Measurements from ENCODE around the gene HMG20A. TPM values are rescaled to one million over a fixed set of nuclear protein-coding genes. Genes with fewer than 3 reads are reported as not detected.

The HMG20A gene
- polyA plus RNA-seq, 1 donor from 2014 or later = 52.2 TPM

DNA sequence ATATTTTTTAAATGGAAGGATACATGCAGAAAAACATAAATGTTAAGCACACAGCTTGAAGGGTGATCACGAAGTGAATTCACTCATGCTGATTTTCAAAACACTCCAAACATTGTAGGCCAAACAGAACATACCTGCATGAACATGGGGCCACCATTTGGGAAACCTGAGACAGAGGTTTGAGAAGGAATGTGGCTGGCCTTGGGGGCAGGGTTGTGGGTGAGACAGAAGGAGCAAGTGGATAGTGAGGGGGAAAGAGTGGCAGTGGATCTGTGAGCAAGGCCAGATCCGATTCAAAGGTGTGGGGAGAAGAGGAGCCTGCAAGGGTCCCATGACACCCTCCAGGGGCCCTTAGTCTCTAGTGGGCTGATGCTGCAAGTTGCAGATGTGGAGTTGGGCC lies 94.9 kb downstream of the HMG20A start:
- no peak overlapping the region for H3K4me2 ChIP-seq (ENCODE audit: low read length)
- no peaks in the 10 kb centered on the region for H3K36me3 ChIP-seq (ENCODE audit: insufficient read depth, low read length)
- TF ChIP-seq TAF1 (IDR thresholded peaks at IDR 0.05; ENCODE audit: low read depth) = no peak
- TF ChIP-seq RAD21 (conservative IDR thresholded peaks at IDR 0.05) = no peak
- TF ChIP-seq MXI1 (conservative IDR thresholded peaks at IDR 0.05; ENCODE audit: poor library complexity, severe bottlenecking) = no peak
- TF ChIP-seq EZH2 (IDR thresholded peaks at IDR 0.05; ENCODE audit: borderline replicate concordance, insufficient read depth, low read length, poor library complexity, severe bottlenecking) = no peak
- TF ChIP-seq EP300 (conservative IDR thresholded peaks at IDR 0.05; ENCODE audit: poor library complexity, severe bottlenecking) = no peak
- TF ChIP-seq, protein P1, sequence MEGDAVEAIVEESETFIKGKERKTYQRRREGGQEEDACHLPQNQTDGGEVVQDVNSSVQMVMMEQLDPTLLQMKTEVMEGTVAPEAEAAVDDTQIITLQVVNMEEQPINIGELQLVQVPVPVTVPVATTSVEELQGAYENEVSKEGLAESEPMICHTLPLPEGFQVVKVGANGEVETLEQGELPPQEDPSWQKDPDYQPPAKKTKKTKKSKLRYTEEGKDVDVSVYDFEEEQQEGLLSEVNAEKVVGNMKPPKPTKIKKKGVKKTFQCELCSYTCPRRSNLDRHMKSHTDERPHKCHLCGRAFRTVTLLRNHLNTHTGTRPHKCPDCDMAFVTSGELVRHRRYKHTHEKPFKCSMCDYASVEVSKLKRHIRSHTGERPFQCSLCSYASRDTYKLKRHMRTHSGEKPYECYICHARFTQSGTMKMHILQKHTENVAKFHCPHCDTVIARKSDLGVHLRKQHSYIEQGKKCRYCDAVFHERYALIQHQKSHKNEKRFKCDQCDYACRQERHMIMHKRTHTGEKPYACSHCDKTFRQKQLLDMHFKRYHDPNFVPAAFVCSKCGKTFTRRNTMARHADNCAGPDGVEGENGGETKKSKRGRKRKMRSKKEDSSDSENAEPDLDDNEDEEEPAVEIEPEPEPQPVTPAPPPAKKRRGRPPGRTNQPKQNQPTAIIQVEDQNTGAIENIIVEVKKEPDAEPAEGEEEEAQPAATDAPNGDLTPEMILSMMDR (IDR thresholded peaks at IDR 0.05; ENCODE audit: poor library complexity, severe bottlenecking) = no peak
- no peak overlapping the region for H3K9ac ChIP-seq (ENCODE audit: low read length)
- H3K79me2 ChIP-seq (replicated peaks; ENCODE audit: insufficient read depth, low read length) = no peaks in the 10 kb centered on the region
- no peaks in the 10 kb centered on the region for H3K27me3 ChIP-seq (ENCODE audit: insufficient read depth, low read depth, low read length)
- no peak overlapping the region for H3K4me3 ChIP-seq (ENCODE audit: low read length)
- no peaks in the 10 kb centered on the region for H3K9me3 ChIP-seq (ENCODE audit: low read length)
- H3K27ac ChIP-seq (ENCODE audit: low read length) = no peak overlapping the region
- no peaks in the 10 kb centered on the region for H3F3A ChIP-seq (ENCODE audit: insufficient read depth, low read length, poor library complexity, severe bottlenecking)
- H3K9me2 ChIP-seq (ENCODE audit: insufficient read depth, low read length) = no peaks in the 10 kb centered on the region
- no peaks in the 10 kb centered on the region for H4K20me1 ChIP-seq (ENCODE audit: insufficient read depth)
- H2AFZ ChIP-seq (ENCODE audit: low read depth, low read length) = no peak overlapping the region

DNA sequence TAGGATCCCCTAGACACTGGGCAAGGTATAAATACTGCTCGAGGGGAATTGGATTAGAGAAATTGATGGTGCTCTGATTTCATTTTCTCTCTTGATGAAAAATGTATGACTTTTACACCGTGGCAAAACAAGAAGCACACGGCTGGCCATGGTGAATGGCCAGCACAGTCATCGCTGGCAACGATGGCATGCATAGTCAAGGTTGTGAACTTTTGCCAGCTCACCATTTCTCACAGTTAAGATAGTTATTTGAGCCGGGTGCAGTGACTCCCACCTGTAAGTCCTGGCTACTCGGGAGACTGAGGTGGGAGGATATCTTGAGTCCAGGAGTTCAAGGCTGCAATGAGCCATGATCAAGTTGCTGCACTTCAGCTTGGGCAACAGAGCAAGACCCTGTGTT lies 95.4 kb downstream of the HMG20A start:
- H2AFZ ChIP-seq (ENCODE audit: low read depth, low read length) = no peak overlapping the region
- no peaks in the 10 kb centered on the region for H3K36me3 ChIP-seq (ENCODE audit: insufficient read depth, low read length)
- H3K27ac ChIP-seq (ENCODE audit: low read length) = no peak overlapping the region

More for the DNA sequence above, 95.4 kb downstream of the HMG20A start:
- no peaks in the 10 kb centered on the region for H3F3A ChIP-seq (ENCODE audit: insufficient read depth, low read length, poor library complexity, severe bottlenecking)
- H3K9me2 ChIP-seq (ENCODE audit: insufficient read depth, low read length) = no peaks in the 10 kb centered on the region
- no peaks in the 10 kb centered on the region for H3K27me3 ChIP-seq (ENCODE audit: insufficient read depth, low read depth, low read length)
- no peaks in the 10 kb centered on the region for H3K79me2 ChIP-seq (replicated peaks; ENCODE audit: insufficient read depth, low read length)
- H4K20me1 ChIP-seq (ENCODE audit: insufficient read depth) = no peaks in the 10 kb centered on the region
- H3K4me2 ChIP-seq (ENCODE audit: low read length) = no peak overlapping the region
- TF ChIP-seq, protein P2, sequence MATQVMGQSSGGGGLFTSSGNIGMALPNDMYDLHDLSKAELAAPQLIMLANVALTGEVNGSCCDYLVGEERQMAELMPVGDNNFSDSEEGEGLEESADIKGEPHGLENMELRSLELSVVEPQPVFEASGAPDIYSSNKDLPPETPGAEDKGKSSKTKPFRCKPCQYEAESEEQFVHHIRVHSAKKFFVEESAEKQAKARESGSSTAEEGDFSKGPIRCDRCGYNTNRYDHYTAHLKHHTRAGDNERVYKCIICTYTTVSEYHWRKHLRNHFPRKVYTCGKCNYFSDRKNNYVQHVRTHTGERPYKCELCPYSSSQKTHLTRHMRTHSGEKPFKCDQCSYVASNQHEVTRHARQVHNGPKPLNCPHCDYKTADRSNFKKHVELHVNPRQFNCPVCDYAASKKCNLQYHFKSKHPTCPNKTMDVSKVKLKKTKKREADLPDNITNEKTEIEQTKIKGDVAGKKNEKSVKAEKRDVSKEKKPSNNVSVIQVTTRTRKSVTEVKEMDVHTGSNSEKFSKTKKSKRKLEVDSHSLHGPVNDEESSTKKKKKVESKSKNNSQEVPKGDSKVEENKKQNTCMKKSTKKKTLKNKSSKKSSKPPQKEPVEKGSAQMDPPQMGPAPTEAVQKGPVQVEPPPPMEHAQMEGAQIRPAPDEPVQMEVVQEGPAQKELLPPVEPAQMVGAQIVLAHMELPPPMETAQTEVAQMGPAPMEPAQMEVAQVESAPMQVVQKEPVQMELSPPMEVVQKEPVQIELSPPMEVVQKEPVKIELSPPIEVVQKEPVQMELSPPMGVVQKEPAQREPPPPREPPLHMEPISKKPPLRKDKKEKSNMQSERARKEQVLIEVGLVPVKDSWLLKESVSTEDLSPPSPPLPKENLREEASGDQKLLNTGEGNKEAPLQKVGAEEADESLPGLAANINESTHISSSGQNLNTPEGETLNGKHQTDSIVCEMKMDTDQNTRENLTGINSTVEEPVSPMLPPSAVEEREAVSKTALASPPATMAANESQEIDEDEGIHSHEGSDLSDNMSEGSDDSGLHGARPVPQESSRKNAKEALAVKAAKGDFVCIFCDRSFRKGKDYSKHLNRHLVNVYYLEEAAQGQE (IDR thresholded peaks at IDR 0.05; ENCODE audit: borderline replicate concordance) = no peak
- no peak for TF ChIP-seq EP300 (conservative IDR thresholded peaks at IDR 0.05; ENCODE audit: poor library complexity, severe bottlenecking)
- TF ChIP-seq POLR2AphosphoS5 (IDR thresholded peaks at IDR 0.05) = no peak
- TF ChIP-seq, protein P1 (IDR thresholded peaks at IDR 0.05; ENCODE audit: poor library complexity, severe bottlenecking) = no peak
- no peak for TF ChIP-seq SMC3 (conservative IDR thresholded peaks at IDR 0.05; ENCODE audit: poor library complexity)
- no peak for TF ChIP-seq RAD21 (conservative IDR thresholded peaks at IDR 0.05)
- TF ChIP-seq MXI1 (conservative IDR thresholded peaks at IDR 0.05; ENCODE audit: poor library complexity, severe bottlenecking) = no peak
- TF ChIP-seq EZH2 (IDR thresholded peaks at IDR 0.05; ENCODE audit: borderline replicate concordance, insufficient read depth, low read length, poor library complexity, severe bottlenecking) = no peak
- no peak for TF ChIP-seq TAF1 (IDR thresholded peaks at IDR 0.05; ENCODE audit: low read depth)
- H3K9ac ChIP-seq (ENCODE audit: low read length) = no peak overlapping the region
- H3K9me3 ChIP-seq (ENCODE audit: low read length) = no peaks in the 10 kb centered on the region
- no peak overlapping the region for H3K4me3 ChIP-seq (ENCODE audit: low read length)
